Subcutaneous adipose tissue (tissue), 4 donors: ENCODE data around the gene TRRAP. TPM values are rescaled to one million over a fixed set of nuclear protein-coding genes. Genes with fewer than 3 reads are reported as not detected.

Experiments used
- total RNA-seq, 4 donors: library from RNA; depleted of rRNA; stranded (reverse); fragments of >200 nt; gene quantifications; one replicate each; pipeline ENCODE4 v1.1.0, GENCODE V29; 2016
- TF ChIP-seq, protein P1 (sequence below): fragments of 450-650 bp; IDR thresholded peaks from one replicate; pipeline ENCODE4 v1.5.1; 2016; ENCODE audit warnings: low read depth, mild to moderate bottlenecking, control low read depth, antibody characterized with exemption, moderate library complexity

The TRRAP gene
- total RNA-seq, 4 donors from 2014 or later: 22.7 to 30.8 (median 28.4) TPM

DNA sequence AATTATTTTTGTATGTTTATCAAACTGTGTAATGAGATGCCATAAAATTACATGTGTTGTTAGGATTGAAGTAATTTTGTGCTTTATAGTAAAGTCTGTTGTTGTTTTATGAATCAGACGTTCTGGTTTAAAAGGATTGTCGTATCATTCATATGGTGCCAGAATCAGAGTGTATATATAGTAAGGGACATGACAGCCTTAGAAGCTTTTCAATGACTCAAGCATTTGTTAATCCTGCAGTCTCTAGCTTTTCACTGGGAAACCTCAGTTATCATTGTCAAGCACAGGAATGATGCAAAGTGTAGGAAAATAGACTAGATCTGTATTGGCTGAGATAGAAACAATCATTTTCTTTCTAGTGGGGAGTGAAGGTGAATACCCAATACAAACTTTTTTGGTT is 57.5 kb downstream of the TRRAP start:
- TF ChIP-seq, protein P1, sequence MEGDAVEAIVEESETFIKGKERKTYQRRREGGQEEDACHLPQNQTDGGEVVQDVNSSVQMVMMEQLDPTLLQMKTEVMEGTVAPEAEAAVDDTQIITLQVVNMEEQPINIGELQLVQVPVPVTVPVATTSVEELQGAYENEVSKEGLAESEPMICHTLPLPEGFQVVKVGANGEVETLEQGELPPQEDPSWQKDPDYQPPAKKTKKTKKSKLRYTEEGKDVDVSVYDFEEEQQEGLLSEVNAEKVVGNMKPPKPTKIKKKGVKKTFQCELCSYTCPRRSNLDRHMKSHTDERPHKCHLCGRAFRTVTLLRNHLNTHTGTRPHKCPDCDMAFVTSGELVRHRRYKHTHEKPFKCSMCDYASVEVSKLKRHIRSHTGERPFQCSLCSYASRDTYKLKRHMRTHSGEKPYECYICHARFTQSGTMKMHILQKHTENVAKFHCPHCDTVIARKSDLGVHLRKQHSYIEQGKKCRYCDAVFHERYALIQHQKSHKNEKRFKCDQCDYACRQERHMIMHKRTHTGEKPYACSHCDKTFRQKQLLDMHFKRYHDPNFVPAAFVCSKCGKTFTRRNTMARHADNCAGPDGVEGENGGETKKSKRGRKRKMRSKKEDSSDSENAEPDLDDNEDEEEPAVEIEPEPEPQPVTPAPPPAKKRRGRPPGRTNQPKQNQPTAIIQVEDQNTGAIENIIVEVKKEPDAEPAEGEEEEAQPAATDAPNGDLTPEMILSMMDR: no peak

DNA sequence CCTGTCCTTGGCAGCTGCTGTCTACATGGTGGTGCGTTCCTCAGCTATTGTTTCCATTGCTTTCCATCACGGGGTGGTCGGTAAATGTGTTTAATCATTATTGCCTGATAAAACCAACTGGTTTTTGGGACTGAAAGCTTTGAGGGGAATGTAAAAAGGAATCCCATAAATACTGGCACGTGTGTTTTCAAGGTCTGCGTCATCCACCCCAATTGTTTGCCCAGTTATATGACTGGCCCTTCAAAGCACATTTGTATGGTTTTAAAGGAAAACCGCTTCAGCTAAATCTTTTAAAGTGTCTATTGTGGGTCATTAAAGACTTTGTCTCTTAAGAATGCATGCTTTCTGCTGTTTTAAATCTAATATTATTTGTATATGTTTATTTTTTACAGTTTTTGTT is 65.0 kb downstream of the TRRAP start:
- TF ChIP-seq, protein P1: no peak

DNA sequence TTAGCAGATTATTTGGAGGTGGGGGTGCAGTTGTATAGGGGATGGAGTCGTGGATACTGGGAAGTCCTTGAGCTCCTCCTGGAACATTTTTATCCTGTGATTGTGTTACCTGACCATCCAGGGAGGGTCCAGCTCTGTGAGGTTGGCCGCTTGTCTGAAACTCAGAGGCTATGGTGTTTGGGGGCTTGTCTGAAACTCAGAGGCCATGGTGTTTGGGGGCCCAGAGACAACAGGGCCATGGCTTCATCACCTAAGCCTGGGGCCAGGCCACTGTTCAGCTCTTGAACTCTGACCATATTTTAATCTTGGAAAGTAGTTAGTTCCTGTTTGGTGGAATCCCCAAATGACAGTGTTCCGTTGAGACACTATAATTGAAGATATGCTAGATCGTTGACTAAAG is 66.1 kb downstream of the TRRAP start:
- TF ChIP-seq, protein P1: no peak

DNA sequence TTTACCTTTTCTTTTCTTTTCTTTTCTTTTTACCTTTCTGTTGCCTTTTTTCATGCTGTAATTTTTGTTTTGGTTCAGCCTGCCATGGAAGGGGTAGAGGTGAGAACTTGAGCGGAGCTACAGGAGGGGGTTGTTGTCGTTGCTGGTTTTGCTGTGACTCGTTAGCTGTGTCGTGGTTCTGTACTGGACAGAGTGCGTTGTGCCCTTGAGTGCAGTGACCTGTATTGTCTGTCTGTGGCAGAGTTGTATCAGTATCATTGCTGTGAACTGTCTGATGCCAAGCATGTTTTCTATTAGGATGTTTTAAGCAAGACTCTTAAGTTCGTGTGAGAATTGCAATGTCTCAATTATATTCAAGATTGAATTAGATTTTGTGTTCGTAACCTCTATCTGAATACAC is 67.5 kb downstream of the TRRAP start:
- TF ChIP-seq, protein P1: no peak

DNA sequence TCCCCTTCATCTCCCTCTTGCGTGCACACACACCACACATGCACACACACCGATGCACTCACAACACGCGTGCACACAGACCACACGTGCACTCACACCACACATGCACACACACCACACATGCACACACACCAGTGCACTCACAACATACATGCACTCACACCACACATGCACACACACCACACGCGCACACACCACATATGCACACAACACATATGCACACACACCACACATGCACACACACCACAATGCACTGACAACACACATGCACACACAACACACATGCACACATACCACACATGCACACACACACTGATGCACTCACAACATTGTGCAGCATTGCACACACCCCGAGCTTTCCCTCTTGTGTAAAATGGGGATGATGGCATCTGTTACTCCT is 68.1 kb downstream of the TRRAP start:
- TF ChIP-seq, protein P1: no peak

DNA sequence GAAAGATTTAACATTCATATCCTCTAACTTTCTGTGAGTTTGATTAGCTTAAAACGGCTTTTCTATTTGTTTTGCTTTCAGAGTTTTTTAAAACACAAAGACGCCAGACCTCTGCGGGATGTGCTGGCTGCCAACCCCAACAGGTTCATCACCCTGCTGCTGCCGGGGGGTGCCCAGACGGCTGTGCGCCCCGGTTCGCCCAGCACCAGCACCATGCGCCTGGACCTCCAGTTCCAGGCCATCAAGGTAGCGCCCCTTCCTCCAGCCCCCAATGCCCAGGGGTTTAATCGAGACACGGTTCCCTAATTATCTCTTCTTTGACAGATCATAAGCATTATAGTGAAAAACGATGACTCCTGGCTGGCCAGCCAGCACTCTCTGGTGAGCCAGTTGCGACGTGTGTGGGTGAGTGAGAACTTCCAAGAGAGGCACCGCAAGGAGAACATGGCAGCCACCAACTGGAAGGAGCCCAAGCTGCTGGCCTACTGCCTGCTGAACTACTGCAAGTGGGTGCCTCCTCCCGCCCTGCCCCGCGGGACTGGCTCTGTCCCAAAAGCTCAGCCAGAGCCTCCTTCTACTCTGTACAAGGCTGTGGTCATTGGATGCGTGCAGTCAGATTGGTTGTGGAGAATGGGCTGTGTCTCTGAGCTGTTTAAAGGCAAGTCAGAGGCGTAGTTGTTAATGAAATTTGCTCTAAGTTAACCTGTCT is 71.2 kb downstream of the TRRAP start:
- TF ChIP-seq, protein P1: no peak

DNA sequence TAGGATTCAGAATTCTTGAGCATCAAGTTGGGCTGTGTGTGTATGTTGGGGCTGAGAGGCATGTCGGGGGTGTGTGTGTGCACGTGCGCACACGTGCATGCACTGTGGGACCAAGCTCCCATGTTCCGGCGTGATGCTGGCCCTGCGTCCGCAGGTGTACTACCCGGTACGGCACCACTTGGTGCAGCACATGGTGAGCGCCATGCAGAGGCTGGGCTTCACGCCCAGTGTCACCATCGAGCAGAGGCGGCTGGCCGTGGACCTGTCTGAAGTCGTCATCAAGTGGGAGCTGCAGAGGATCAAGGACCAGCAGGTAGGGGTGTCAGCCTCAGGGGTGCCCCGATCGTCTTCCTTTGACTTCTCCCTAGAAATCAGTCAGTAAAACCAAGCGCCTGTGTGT is 77.7 kb downstream of the TRRAP start:
- TF ChIP-seq, protein P1: no peak
